MM.1S (cell line): ENCODE measurements around the gene IFI6.

Source experiments
- EZH2 ChIP-seq: fragments of 300-600 bp; sonication (generic); optimal IDR thresholded peaks from 2 replicates; pipeline ENCODE3; 2017; ENCODE audit warnings: low read depth, mild to moderate bottlenecking, antibody characterized with exemption, low read length, mixed read lengths
- EZH2phosphoT487 ChIP-seq: fragments of 300-600 bp; sonication (generic); IDR thresholded peaks from 2 replicates; pipeline ENCODE4 v1.6.1; 2018; ENCODE audit warnings: antibody characterized with exemption, low read length
- TF ChIP-seq, protein P1 (sequence below): fragments of 300-600 bp; sonication (generic); IDR thresholded peaks from 2 replicates; pipeline ENCODE4 v1.5.1; 2016; ENCODE audit warnings: antibody characterized with exemption, low read length, mixed read lengths

DNA sequence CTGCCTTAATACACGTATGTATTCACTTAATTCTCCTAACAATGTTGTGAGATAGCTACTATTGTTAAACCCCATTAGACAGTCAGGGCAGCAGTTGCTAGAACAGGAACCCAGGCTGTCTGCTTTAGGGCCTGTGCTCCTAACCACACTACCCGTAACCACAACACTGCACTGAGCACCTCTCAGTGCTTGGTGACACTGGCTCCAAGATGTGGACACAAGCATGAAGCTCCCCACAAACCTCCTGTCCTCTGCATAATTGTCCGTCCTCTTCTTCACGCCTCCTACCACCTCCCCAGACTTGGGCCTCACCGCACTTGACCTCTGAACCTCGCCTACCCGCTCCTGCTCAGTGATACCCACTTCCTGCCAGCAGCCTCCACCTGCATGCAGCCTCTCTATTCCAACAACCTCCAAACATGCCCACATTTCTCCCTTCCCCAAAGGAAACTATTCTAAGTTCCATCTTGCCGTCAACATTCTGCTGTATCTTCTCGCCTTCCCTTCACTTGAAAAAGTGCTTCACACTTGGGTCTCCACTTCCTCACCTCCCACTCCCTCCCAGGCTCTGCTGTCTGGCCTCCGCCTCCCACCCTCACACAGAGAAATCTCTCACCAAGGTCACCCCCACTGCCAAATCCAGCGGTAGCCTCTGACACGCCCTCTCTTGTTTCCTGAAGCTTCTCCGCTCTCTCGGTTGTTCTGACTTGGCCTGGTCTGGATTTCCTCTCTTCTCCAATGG is 53.5 kb downstream of the IFI6 start:
- TF ChIP-seq, protein P1, sequence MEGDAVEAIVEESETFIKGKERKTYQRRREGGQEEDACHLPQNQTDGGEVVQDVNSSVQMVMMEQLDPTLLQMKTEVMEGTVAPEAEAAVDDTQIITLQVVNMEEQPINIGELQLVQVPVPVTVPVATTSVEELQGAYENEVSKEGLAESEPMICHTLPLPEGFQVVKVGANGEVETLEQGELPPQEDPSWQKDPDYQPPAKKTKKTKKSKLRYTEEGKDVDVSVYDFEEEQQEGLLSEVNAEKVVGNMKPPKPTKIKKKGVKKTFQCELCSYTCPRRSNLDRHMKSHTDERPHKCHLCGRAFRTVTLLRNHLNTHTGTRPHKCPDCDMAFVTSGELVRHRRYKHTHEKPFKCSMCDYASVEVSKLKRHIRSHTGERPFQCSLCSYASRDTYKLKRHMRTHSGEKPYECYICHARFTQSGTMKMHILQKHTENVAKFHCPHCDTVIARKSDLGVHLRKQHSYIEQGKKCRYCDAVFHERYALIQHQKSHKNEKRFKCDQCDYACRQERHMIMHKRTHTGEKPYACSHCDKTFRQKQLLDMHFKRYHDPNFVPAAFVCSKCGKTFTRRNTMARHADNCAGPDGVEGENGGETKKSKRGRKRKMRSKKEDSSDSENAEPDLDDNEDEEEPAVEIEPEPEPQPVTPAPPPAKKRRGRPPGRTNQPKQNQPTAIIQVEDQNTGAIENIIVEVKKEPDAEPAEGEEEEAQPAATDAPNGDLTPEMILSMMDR, result no peak
- TF ChIP-seq EZH2phosphoT487 (no peak), EZH2 (no peak)
